ENCODE results near the gene SOBP. TPM values are rescaled to one million over a fixed set of nuclear protein-coding genes. Genes with fewer than 3 reads are reported as not detected.
A peak's percentile ranks its signal among the peaks of the same experiment; 100 is the strongest.

Gene SOBP
- total RNA-seq, 1 donor from 2014 or later: 5.4 TPM

- no peak for DNase-seq (ENCODE audit: low spot score in 2 of 2)
- H3K36me3 ChIP-seq: no peaks in the 10 kb centered on the region
- no peaks in the 10 kb centered on the region for H3K9me3 ChIP-seq
- no peaks in the 10 kb centered on the region for H3K27me3 ChIP-seq
- H3K4me1 ChIP-seq: peaks cover 0 to 17% of the 10 kb centered on the region in 2 donors
- peak overlapping the region in 1 of 2 donors; percentile 39 for H3K4me3 ChIP-seq
- H3K27ac ChIP-seq: peak overlapping the region; percentile 36 to 66
- TF ChIP-seq, protein P1, sequence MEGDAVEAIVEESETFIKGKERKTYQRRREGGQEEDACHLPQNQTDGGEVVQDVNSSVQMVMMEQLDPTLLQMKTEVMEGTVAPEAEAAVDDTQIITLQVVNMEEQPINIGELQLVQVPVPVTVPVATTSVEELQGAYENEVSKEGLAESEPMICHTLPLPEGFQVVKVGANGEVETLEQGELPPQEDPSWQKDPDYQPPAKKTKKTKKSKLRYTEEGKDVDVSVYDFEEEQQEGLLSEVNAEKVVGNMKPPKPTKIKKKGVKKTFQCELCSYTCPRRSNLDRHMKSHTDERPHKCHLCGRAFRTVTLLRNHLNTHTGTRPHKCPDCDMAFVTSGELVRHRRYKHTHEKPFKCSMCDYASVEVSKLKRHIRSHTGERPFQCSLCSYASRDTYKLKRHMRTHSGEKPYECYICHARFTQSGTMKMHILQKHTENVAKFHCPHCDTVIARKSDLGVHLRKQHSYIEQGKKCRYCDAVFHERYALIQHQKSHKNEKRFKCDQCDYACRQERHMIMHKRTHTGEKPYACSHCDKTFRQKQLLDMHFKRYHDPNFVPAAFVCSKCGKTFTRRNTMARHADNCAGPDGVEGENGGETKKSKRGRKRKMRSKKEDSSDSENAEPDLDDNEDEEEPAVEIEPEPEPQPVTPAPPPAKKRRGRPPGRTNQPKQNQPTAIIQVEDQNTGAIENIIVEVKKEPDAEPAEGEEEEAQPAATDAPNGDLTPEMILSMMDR (IDR thresholded peaks at IDR 0.05): no peak
- intact Hi-C loops (cut with DNase I): no loop called here
Observed at GRCh38 chr6:107563694-107564588, 74.0 kb downstream of the SOBP start.

DNA sequence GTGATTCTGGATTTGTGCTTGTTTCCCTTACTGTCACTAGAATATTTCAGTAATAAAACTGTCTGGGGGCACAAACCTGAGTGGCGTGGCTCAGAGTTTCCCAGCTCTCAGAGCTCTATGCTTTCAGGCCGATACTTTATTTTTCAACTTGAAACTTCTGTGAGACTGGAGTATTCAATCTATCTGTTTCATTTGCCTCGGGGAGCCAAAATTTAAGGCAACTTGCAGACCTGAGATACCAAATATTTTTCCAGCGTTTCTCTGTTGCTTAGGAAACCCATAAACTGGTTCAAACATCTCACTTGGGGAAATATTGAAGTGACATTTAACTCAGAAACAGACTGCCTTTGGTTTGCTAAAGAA lies 74.7 kb downstream of the SOBP start:
- H3K4me1 ChIP-seq: peaks cover 0 to 17% of the 10 kb centered on the region in 2 donors
- H3K4me3 ChIP-seq: peak overlapping the region in 1 of 2 donors; percentile 39
- intact Hi-C loops (cut with DNase I): no loop called here
- no peaks in the 10 kb centered on the region for H3K36me3 ChIP-seq
- no peaks in the 10 kb centered on the region for H3K27me3 ChIP-seq
- no peak for DNase-seq (ENCODE audit: low spot score in 2 of 2)
- H3K27ac ChIP-seq: peak overlapping the region; percentile 36 to 66
- H3K9me3 ChIP-seq: no peaks in the 10 kb centered on the region
- TF ChIP-seq, protein P1 (IDR thresholded peaks at IDR 0.05): no peak

DNA sequence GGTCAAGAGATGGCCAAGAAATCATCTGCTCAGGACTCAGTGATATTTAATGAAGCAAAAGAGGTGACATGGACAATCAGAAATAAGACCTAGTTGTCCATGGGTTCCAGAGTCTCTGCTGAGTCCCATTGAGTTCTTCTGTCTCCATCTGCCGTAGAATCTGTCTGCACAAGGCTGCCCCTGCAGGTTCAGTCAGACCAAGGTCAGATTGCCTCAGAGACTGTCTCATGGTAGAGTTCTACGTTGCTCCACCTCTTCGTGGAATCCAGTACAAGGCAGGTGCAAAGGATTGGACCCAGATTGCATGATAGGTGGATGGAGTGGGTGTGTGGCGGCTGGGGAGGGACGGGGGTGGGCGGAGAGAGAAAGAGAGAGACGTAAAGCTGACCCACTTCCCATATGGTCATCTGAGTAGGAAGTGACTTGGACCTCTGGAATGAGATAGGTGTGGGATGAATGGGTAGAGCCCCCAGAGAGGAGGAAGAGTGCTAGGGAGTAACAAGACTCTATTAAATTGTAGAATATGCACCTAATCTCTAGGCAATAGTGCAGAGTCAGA lies 75.3 kb downstream of the SOBP start:
- Histone ChIP-seq H3K27ac (peak overlapping the region; percentile 36 to 66), H3K4me1 (peaks cover 0 to 16% of the 10 kb centered on the region in 2 donors), H3K9me3 (no peaks in the 10 kb centered on the region), H3K27me3 (no peaks in the 10 kb centered on the region), H3K4me3 (no peak overlapping the region), H3K36me3 (no peaks in the 10 kb centered on the region)
- DNase-seq (ENCODE audit: low spot score in 2 of 2): no peak
- intact Hi-C loops (cut with DNase I): no loop called here
- TF ChIP-seq, protein P1 (IDR thresholded peaks at IDR 0.05): no peak

GRCh38 chr6:107567643-107568042 lies 77.7 kb downstream of the SOBP start:
- Histone ChIP-seq H3K9me3 (no peaks in the 10 kb centered on the region), H3K27me3 (no peaks in the 10 kb centered on the region), H3K27ac (no peak overlapping the region), H3K36me3 (no peaks in the 10 kb centered on the region), H3K4me1 (peaks cover 0 to 10% of the 10 kb centered on the region in 2 donors), H3K4me3 (no peak overlapping the region)
- DNase-seq (ENCODE audit: low spot score in 2 of 2): no peak
- intact Hi-C loops (cut with DNase I): no loop called here
- TF ChIP-seq, protein P1 (IDR thresholded peaks at IDR 0.05): no peak

DNA sequence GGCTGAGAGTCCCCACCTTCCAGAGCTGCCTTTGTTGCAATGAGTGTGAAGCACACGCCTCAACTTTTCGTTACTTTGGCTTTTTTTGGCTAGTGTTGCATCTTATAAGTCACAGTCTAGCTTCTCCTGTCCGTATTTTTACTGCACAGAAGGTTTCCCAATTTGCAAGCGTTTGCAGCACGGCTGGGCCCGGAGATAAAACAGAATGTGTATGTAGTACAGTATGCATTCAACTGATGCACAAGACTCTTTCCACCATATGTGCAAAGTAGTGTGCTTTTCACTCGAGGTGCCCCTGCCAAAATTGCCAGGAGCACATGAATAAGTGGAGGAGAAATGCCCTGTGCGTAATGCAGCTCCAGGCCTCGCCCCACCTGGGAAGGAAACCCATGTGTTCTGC lies 79.6 kb downstream of the SOBP start:
- peaks cover 0 to 5% of the 10 kb centered on the region in 2 donors for H3K4me1 ChIP-seq
- H3K27ac ChIP-seq: no peak overlapping the region
- no peaks in the 10 kb centered on the region for H3K27me3 ChIP-seq
- TF ChIP-seq, protein P1 (IDR thresholded peaks at IDR 0.05): no peak
- intact Hi-C loops (cut with DNase I): no loop called here
- DNase-seq (ENCODE audit: low spot score in 2 of 2): no peak
- H3K36me3 ChIP-seq: no peaks in the 10 kb centered on the region
- H3K9me3 ChIP-seq: no peaks in the 10 kb centered on the region
- H3K4me3 ChIP-seq: no peak overlapping the region

Measured in ascending aorta (tissue), 2 donors.